Cardiac muscle cell (in vitro differentiated cells and primary cell): Measurements from ENCODE around the gene PHF2. TPM values are rescaled to one million over a fixed set of nuclear protein-coding genes. Genes with fewer than 3 reads are reported as not detected.

Source experiments
- DNase-seq, 2 donors: peaks; one replicate each; pipeline versions ENCODE4 v3.0.0 to v3.0.0-alpha.2; 2010 to 2017; ENCODE audit warnings: low read depth in 1 of 2, low spot score in 1 of 2
- H3K27ac ChIP-seq: fragments of 200-600 bp; sonication (generic); 2 replicates; pipeline ENCODE4 v1.5.1; 2016
- H3K27me3 ChIP-seq: fragments of 200-600 bp; sonication (generic); 2 replicates; pipeline ENCODE4 v1.6.0; 2016; ENCODE audit warnings: control low read depth
- H3K36me3 ChIP-seq: fragments of 200-600 bp; sonication (generic); 2 replicates; pipeline ENCODE4 v1.5.1; 2016; ENCODE audit warnings: control low read depth
- H3K4me1 ChIP-seq: fragments of 200-600 bp; sonication (generic); 2 replicates; pipeline ENCODE4 v1.8.1; 2017; ENCODE audit warnings: low read depth, mild to moderate bottlenecking, mixed run types
- H3K4me3 ChIP-seq: fragments of 200-600 bp; sonication (generic); 2 replicates; pipeline ENCODE4 v1.5.1; 2016; ENCODE audit warnings: mild to moderate bottlenecking
- H3K9me3 ChIP-seq: fragments of 200-600 bp; sonication (generic); 2 replicates; pipeline ENCODE4 v1.5.1; 2017; ENCODE audit warnings: low read depth, mild to moderate bottlenecking, control low read depth
- polyA plus RNA-seq: library from polyadenylated mRNA; unstranded; fragments of >200 nt; fragmentation: Nextera tagmentation; extraction: Ambion mirVana; gene quantifications from 2 replicates; pipeline ENCODE4 v1.2.1, GENCODE V29; 2016
- total RNA-seq: library from RNA; depleted of rRNA; stranded (reverse); fragments of >200 nt; gene quantifications from 2 replicates; pipeline ENCODE4 v1.2.3, GENCODE V29; 2016
- TF ChIP-seq, protein P1 (sequence below): IDR thresholded peaks from 2 replicates; pipeline ENCODE4 v1.5.1; 2012; ENCODE audit warnings: low read depth, mild to moderate bottlenecking, low read length

Gene PHF2
- total and polyA plus RNA-seq, 2 experiments from 2014 or later = 14.1 to 33.7 TPM

- no peak overlapping the region for H3K4me3 ChIP-seq
- no peaks in the 10 kb centered on the region for H3K9me3 ChIP-seq
- TF ChIP-seq, protein P1, sequence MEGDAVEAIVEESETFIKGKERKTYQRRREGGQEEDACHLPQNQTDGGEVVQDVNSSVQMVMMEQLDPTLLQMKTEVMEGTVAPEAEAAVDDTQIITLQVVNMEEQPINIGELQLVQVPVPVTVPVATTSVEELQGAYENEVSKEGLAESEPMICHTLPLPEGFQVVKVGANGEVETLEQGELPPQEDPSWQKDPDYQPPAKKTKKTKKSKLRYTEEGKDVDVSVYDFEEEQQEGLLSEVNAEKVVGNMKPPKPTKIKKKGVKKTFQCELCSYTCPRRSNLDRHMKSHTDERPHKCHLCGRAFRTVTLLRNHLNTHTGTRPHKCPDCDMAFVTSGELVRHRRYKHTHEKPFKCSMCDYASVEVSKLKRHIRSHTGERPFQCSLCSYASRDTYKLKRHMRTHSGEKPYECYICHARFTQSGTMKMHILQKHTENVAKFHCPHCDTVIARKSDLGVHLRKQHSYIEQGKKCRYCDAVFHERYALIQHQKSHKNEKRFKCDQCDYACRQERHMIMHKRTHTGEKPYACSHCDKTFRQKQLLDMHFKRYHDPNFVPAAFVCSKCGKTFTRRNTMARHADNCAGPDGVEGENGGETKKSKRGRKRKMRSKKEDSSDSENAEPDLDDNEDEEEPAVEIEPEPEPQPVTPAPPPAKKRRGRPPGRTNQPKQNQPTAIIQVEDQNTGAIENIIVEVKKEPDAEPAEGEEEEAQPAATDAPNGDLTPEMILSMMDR = no peak
- DNase-seq = no peak
- H3K4me1 ChIP-seq = no peaks in the 10 kb centered on the region
- no peaks in the 10 kb centered on the region for H3K27me3 ChIP-seq
- H3K27ac ChIP-seq = no peak overlapping the region
- H3K36me3 ChIP-seq = no peaks in the 10 kb centered on the region
Observed at GRCh38 chr9:93655621-93656425, 79.4 kb downstream of the PHF2 start.

- no peaks in the 10 kb centered on the region for H3K27me3 ChIP-seq
- TF ChIP-seq, protein P1 = no peak
- no peak overlapping the region for H3K27ac ChIP-seq
- no peaks in the 10 kb centered on the region for H3K9me3 ChIP-seq
- DNase-seq = no peak
- H3K36me3 ChIP-seq = no peaks in the 10 kb centered on the region
- no peak overlapping the region for H3K4me3 ChIP-seq
- H3K4me1 ChIP-seq = no peaks in the 10 kb centered on the region
Observed at GRCh38 chr9:93656426-93657239, 80.2 kb downstream of the PHF2 start.

GRCh38 chr9:93657331-93658111 lies 81.1 kb downstream of the PHF2 start:
- no peak for DNase-seq
- Histone ChIP-seq H3K36me3 (no peaks in the 10 kb centered on the region), H3K4me3 (no peak overlapping the region), H3K27ac (no peak overlapping the region), H3K9me3 (no peaks in the 10 kb centered on the region), H3K27me3 (no peaks in the 10 kb centered on the region), H3K4me1 (no peaks in the 10 kb centered on the region)
- TF ChIP-seq, protein P1 = no peak

DNA sequence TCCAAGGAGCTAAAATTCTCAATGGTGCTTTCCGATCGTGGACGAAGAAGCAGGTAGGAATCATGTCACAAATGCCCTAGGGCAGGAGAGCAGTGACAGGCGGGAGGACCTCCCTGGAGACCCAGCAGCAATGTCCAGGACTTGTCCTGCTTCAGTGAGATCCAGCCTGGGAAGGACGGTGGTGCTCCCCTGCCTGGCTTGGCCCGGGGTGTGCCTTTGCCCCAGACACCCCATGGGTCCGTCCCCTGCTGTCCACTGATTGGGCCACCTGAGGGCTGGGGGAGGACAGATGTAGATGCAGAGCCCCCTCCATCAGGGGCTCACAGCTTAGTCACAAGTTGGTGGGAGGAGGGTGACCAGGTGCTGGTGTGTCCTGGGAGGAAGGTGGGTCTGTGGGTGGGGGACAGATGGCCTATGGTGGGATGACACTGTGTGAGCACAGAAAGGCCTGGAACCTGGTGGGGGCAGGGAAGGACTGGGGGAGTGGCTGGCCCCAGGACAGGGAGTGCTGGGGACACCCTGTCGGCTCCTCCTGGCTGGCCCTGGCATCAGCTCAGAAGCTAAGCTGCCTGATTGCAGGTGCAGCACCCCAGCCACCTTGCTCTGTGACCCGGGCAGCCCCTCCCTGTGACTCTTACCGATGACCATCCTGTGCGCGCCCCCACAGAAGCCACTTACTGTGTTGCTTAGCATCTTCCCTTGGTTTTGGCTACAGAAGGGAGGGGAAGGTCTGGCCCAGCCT lies 82.0 kb downstream of the PHF2 start:
- Histone ChIP-seq H3K27me3 (no peaks in the 10 kb centered on the region), H3K4me1 (no peaks in the 10 kb centered on the region), H3K36me3 (no peaks in the 10 kb centered on the region), H3K4me3 (no peak overlapping the region), H3K27ac (no peak overlapping the region), H3K9me3 (no peaks in the 10 kb centered on the region)
- DNase-seq = no peak
- TF ChIP-seq, protein P1 = no peak
